Measurements from ENCODE around the gene TMEM203. TPM values are rescaled to one million over a fixed set of nuclear protein-coding genes. Genes with fewer than 3 reads are reported as not detected.

Gene TMEM203
- total RNA-seq, 1 experiment from 2014 or later, result 35.5 TPM

DNA sequence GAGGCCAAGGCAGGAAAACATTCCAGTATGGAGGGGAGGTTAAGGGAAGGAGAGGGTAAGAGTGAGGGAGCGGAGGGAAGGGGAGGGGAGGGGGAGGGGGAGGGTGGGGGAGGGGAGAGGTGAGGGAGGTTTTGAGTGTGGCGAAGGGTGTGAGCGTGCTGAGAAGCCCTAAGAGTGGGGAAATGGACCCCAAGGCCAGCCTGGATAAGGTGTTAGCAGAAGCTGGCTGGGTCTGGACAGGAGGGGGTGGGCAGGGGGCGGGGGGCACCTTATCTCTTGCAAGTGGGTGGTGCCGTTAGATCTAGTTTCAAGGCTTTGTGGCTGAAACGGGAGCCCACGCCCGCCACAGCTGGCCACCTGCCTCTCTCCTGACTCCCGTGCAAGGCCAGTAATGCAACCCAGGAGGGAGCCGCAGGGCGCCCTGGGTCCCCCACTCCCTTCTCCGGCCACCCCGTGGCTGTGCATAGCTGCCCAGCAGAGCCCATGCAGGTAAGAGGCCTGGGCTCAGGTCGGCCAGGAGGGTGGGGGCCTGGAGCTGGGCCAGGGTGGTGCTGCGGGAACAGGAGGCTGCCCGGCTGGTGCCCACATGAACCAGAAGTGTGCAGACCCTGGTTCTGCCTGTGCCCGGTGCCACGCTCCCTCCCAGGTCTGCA lies 22.5 kb upstream of the TMEM203 start:
- H3K9me3 Mint-ChIP-seq, result no peaks in the 10 kb centered on the region
- Histone ChIP-seq H2AFZ (ENCODE audit: low read length) (no peak overlapping the region), H3K79me1 (ENCODE audit: insufficient read depth, low read depth, low read length, poor library complexity, severe bottlenecking) (no peaks in the 10 kb centered on the region), H2BK120ac (ENCODE audit: low read depth, low read length, poor library complexity, severe bottlenecking) (no peak overlapping the region), H3K23ac (ENCODE audit: insufficient read length, low read depth, low read length) (no peak overlapping the region), H3K23me2 (ENCODE audit: insufficient read length, low read depth, low read length, poor library complexity, severe bottlenecking) (peaks cover 10% of the 10 kb centered on the region), H3K18ac (ENCODE audit: insufficient read length, low read depth, low read length) (no peak overlapping the region), H2BK5ac (ENCODE audit: insufficient read length, low read length) (no peak overlapping the region), H3K9ac (ENCODE audit: extremely low read depth, insufficient read length, low read length) (no peak overlapping the region), H3K9me3 (ENCODE audit: control insufficient read depth, low read depth, low read length) (no peaks in the 10 kb centered on the region), H3K79me2 (ENCODE audit: insufficient read depth, low read length) (no peaks in the 10 kb centered on the region), H4K8ac (replicated peaks; ENCODE audit: insufficient read length, low read depth, low read length) (no peak overlapping the region), H3K14ac (ENCODE audit: insufficient read depth, low read length) (no peak overlapping the region), H2BK20ac (ENCODE audit: low read depth, low read length, poor library complexity, severe bottlenecking) (no peak overlapping the region), H2BK15ac (ENCODE audit: low read depth, low read length) (no peak overlapping the region), H3T11ph (ENCODE audit: low read length) (no peak overlapping the region), H3K27ac (ENCODE audit: insufficient read length, low read depth, low read length) (no peak overlapping the region), H3K4me2 (ENCODE audit: insufficient read depth, insufficient read length, low read length) (peak overlapping the region; percentile 27), H4K20me1 (ENCODE audit: control insufficient read depth, insufficient read depth, insufficient read length) (no peaks in the 10 kb centered on the region), H3K56ac (ENCODE audit: insufficient read length, low read depth, low read length) (no peak overlapping the region), H3K27me3 (ENCODE audit: insufficient read depth, low read length) (no peaks in the 10 kb centered on the region), H2BK12ac (ENCODE audit: insufficient read length, low read depth, low read length) (no peak overlapping the region), H4K5ac (ENCODE audit: insufficient read length, low read depth, low read length) (no peak overlapping the region), H3K4me1 (ENCODE audit: insufficient read depth, low read length) (no peaks in the 10 kb centered on the region), H2AK5ac (ENCODE audit: insufficient read length, low read length) (no peak overlapping the region), H4K91ac (ENCODE audit: insufficient read length, low read depth, low read length) (no peak overlapping the region), H3K4ac (ENCODE audit: low read depth, low read length) (no peak overlapping the region)
- H3K27me3 Mint-ChIP-seq (ENCODE audit: low read depth), result no peaks in the 10 kb centered on the region; the same call in 1 of the 2 replicates
- H3K4me1 Mint-ChIP-seq, result peaks cover 2 to 3% of the 10 kb centered on the region in 2 experiments
- no peak for TF ChIP-seq CTCF (conservative IDR thresholded peaks at IDR 0.05)
- H3K4me3 Mint-ChIP-seq, result peak overlapping the region in 1 of 2 experiments; percentile 73; a peak in 2 of 5 replicates
- H3K36me3 Mint-ChIP-seq (ENCODE audit: insufficient read depth in 1 of 3, low read depth in 3 of 3), result no peaks in the 10 kb centered on the region
- no peak overlapping the region for H3K27ac Mint-ChIP-seq
- no CpG with 5 or more reads among the region's 18 CpGs for WGBS (ENCODE audit: extremely low coverage, insufficient read length, low lambda C conversion rate)
- DNase-seq, result no peak
